ENCODE data around the gene VMO1. TPM values are rescaled to one million over a fixed set of nuclear protein-coding genes. Genes with fewer than 3 reads are reported as not detected.

VMO1 gene
- total and polyA plus RNA-seq, 11 donors, result 0.48 to 1.9 (median 1.1) TPM; not detected in 4

GRCh38 chr17:4802228-4802627 is 16.1 kb upstream of the VMO1 start, which contains the start of gene C17orf114:
Gene C17orf114, minus strand, starts transcription at chr17:4802328.
- Histone ChIP-seq H3K4me3 (no peak within 1 kb of the TSS), H3K4me1 (peaks cover 0 to 11% (median 6%) of the 10 kb centered on the region in 12 donors), H3K9me3 (no peaks in the 10 kb centered on the region), H3K27ac (no peak within 1 kb of the TSS), H3K36me3 (peaks cover 0 to 25% (median 21%) of the 10 kb centered on the region in 9 donors), H3K27me3 (no peaks in the 10 kb centered on the region)
- WGBS, 4 donors, result 78 to 86% (median 81%) methylated on average over 9 of the region's 9 CpGs
- DNase-seq (peak in 1 of 5 donors; percentile 24), ATAC-seq (no peak)
- no peak for TF ChIP-seq POLR2A (IDR thresholded peaks at IDR 0.05)
- no peak for TF ChIP-seq CTCF (IDR thresholded peaks at IDR 0.05)
- intact Hi-C loops (cut with DNase I), result no loop called here

DNA sequence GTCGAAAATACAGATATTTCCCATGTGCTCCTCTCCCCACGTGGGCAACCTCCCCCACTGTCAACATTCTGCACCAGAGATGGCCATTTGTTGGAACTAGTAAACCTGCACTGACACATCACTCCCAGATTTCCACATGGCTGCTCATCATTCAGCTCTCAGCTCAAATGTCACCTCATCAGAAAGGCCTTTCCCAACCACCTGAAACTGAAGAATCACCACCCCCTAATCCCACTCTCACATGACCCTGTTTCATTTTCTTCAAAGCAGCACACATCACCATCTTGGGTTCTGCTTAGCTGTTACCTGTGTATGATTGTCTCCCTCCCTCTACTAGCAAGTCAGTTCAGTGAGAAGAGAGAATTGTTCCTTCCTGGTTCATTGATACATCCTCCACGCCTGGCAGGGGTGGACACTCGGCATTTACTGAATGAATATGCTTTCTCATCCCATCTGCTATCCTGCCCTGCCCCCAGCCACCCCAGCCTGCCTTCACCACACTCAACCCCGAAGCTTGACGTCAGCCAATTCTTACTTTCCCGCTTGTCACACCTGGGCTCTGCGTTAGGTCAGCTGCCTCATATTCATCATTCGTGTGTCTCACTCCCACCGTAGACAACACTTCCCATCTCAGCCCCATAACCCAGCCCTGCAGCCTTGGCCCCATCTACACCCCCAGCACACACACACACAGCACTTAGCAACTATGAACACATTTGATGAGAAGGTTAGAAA is 14.5 kb upstream of the VMO1 start:
- no peak overlapping the region for H3K4me3 ChIP-seq
- intact Hi-C loops (cut with DNase I), result no loop called here
- H3K4me1 ChIP-seq, result peaks cover 0 to 13% (median 7%) of the 10 kb centered on the region in 12 donors
- no peak overlapping the region for H3K27ac ChIP-seq
- ATAC-seq (no peak), DNase-seq (peak in 1 of 5 donors; percentile 14)
- TF ChIP-seq CTCF (IDR thresholded peaks at IDR 0.05), result no peak
- TF ChIP-seq POLR2A (IDR thresholded peaks at IDR 0.05), result no peak
- no peaks in the 10 kb centered on the region for H3K9me3 ChIP-seq
- H3K27me3 ChIP-seq, result no peaks in the 10 kb centered on the region
- 76 to 88% (median 87%) methylated on average over 10 of the region's 10 CpGs for WGBS, 4 donors
- H3K36me3 ChIP-seq, result peaks cover 0 to 26% (median 23%) of the 10 kb centered on the region in 9 donors

GRCh38 chr17:4796552-4796920 is 10.4 kb upstream of the VMO1 start:
- intact Hi-C loops (cut with DNase I), result loop anchor here in 2 of 10 donors (5.0 kb wide), 2 partner anchors 36 to 41 kb away; partner anchors contain the start of gene MINK1 (in 1 of the 2)
- H3K9me3 ChIP-seq, result no peaks in the 10 kb centered on the region

More at GRCh38 chr17:4796552-4796920, 10.4 kb upstream of the VMO1 start:
- Histone ChIP-seq H3K27me3 (no peaks in the 10 kb centered on the region), H3K4me1 (peaks cover 0 to 16% (median 7%) of the 10 kb centered on the region in 12 donors), H3K4me3 (peak overlapping the region; percentile 38 to 99 (median 78)), H3K27ac (peak overlapping the region; percentile 3 to 89 (median 80)), H3K36me3 (peaks cover 0 to 26% (median 23%) of the 10 kb centered on the region in 9 donors)
- peak in 1 of 5 donors; percentile 57 for DNase-seq
- no peak for TF ChIP-seq POLR2A (IDR thresholded peaks at IDR 0.05)
- no peak for TF ChIP-seq CTCF (IDR thresholded peaks at IDR 0.05)
- peak in 2 of 4 donors; percentile 36 to 66 for ATAC-seq
- WGBS, 4 donors, result 0 to 2% (median 1%) methylated on average over 7 of the region's 7 CpGs
